Prostate gland (tissue), 2 donors: Measurements from ENCODE around the gene CCDC174.

Experiments
- CTCF ChIP-seq, 4 experiments: fragments of 200-600 bp in 2 of 4; fragments of 450-650 bp in 2 of 4; sonication (generic) in 2 of 4; IDR thresholded peaks; 1 replicate in 3 of 4; 2 replicates in 1 of 4; pipeline ENCODE4 v1.5.1; 2016 to 2019; ENCODE audit warnings: antibody characterized with exemption in 4 of 4, mild to moderate bottlenecking in 2 of 4, moderate library complexity in 2 of 4
- POLR2A ChIP-seq: fragments of 450-650 bp; IDR thresholded peaks from one replicate; pipeline ENCODE4 v1.6.1; 2016; ENCODE audit warnings: antibody characterized with exemption, mild to moderate bottlenecking
- POLR2AphosphoS5 ChIP-seq: sonication (generic); formaldehyde crosslinking; IDR thresholded peaks from one replicate; pipeline ENCODE4 v1.6.1; 2017; ENCODE audit warnings: antibody characterized with exemption

- TF ChIP-seq POLR2A (no peak), CTCF (IDR thresholded peaks at IDR 0.05) (no peak), POLR2AphosphoS5 (no peak)
Observed at GRCh38 chr3:14657579-14657978, 6.0 kb downstream of the CCDC174 start.
